Activated CD4-positive, alpha-beta T cell treated with anti-CD3 and anti-CD28 coated beads, Interleukin-2, amount 50 U/mL, for 24 hours (primary cell): ENCODE measurements around the gene PALB2.

Source experiments
- DNase-seq, 2 donors: peaks; one replicate each; pipeline ENCODE4 v3.0.0-alpha.2; 2020; ENCODE audit warnings: low read depth in 1 of 2, low spot score in 1 of 2

PALB2 gene

DNA sequence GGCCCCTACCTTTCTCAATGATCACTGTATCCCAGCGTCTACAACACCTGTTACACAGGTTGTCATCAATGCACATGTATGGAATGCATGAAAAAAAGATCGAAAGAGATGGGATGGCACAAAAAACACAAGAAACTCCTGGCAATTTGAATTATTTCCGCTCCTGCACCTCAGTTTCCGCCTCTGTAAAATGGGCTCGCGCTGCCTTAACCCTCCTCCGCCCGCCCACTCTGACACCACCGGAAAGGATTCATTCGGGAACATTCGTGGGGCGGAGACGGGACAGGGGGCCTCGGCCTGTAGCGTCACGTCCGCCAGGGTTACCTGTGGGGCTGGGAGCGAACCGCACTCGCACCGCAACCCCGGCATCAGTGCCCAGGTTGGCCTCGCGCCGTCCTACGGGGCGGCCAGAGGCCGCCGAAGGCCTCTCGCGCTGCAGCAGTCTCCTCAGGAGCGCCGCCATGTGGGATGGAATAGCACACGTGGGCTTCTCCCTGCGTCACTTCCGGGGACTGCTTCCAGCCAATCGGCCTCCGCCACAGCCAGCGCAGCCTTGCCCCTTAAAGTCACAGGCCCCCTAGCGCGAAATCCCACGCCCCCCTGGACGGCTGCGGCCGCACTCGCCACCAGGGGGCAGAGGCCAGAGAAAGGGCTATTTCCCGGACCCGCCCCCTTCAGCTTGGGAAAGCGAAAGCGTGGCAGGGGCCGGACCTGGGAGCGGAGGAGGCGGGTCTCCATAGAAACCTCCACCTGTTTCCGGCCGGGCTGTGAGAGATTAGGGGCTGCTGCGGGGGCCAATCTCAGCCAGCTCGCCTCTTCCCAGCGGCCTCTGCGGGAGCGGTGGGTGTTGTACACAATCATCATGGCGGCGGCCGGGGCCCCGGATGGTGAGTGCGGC lies 84.0 kb downstream of the PALB2 start, which contains the start of the genes EARS2 and UBFD1:
EARS2 (minus strand) TSS at position 470 of the 898 bp plus-strand sequence; CDS start at position 463, 7 bp downstream.
UBFD1 (plus strand) TSS at position 847 of the 898 bp plus-strand sequence; CDS start at position 863, 16 bp downstream.
- DNase-seq, result peak; percentile 98 to 99

- no peak for DNase-seq
These were observed 86.6 kb downstream of the PALB2 start for GRCh38 chr16:23554536-23554935.
